ENCODE measurements around the gene SLC39A1.

SLC39A1 gene

GRCh38 chr1:153962088-153963029 is 978 bp downstream of the SLC39A1 start:
- Mint-ChIP-seq H3K27ac (peak overlapping the region; percentile 99), H3K27me3 (no peaks in the 10 kb centered on the region), H3K4me3 (peak overlapping the region; percentile 98), H3K9me3 (ENCODE audit: low read depth) (no peaks in the 10 kb centered on the region), H3K4me1 (ENCODE audit: low read depth) (peaks cover 48% of the 10 kb centered on the region), H3K36me3 (no peaks in the 10 kb centered on the region)

- Mint-ChIP-seq H3K4me1 (ENCODE audit: low read depth) (peaks cover 49% of the 10 kb centered on the region), H3K9me3 (ENCODE audit: low read depth) (no peaks in the 10 kb centered on the region), H3K36me3 (no peaks in the 10 kb centered on the region), H3K4me3 (peak overlapping the region; percentile 98), H3K27ac (peak overlapping the region; percentile 99), H3K27me3 (no peaks in the 10 kb centered on the region)
Measured at GRCh38 chr1:153961421-153961820, 1.9 kb downstream of the SLC39A1 start.

GRCh38 chr1:153960206-153960605 is 3.1 kb downstream of the SLC39A1 start:
- Mint-ChIP-seq H3K4me1 (ENCODE audit: low read depth) (peaks cover 48% of the 10 kb centered on the region), H3K36me3 (no peaks in the 10 kb centered on the region), H3K9me3 (ENCODE audit: low read depth) (no peaks in the 10 kb centered on the region), H3K4me3 (no peak overlapping the region), H3K27ac (no peak overlapping the region), H3K27me3 (no peaks in the 10 kb centered on the region)

- Mint-ChIP-seq H3K9me3 (ENCODE audit: low read depth) (no peaks in the 10 kb centered on the region), H3K36me3 (no peaks in the 10 kb centered on the region), H3K4me3 (peak overlapping the region; percentile 8), H3K27me3 (no peaks in the 10 kb centered on the region), H3K27ac (peak overlapping the region; percentile 61), H3K4me1 (ENCODE audit: low read depth) (peaks cover 54% of the 10 kb centered on the region)
Measured at GRCh38 chr1:153959454-153959853, 3.9 kb downstream of the SLC39A1 start.

- Mint-ChIP-seq H3K4me3 (peak overlapping the region; percentile 100), H3K27ac (peak overlapping the region; percentile 96), H3K4me1 (ENCODE audit: low read depth) (peaks cover 55% of the 10 kb centered on the region), H3K27me3 (no peaks in the 10 kb centered on the region), H3K9me3 (ENCODE audit: low read depth) (no peaks in the 10 kb centered on the region), H3K36me3 (peaks cover 3% of the 10 kb centered on the region)
Measured at GRCh38 chr1:153958961-153959260, 4.4 kb downstream of the SLC39A1 start.

- Mint-ChIP-seq H3K9me3 (ENCODE audit: low read depth) (no peaks in the 10 kb centered on the region), H3K4me3 (peak within 1 kb of the TSS; percentile 100), H3K27ac (peak within 1 kb of the TSS; percentile 96), H3K36me3 (peaks cover 3% of the 10 kb centered on the region), H3K27me3 (no peaks in the 10 kb centered on the region), H3K4me1 (ENCODE audit: low read depth) (peaks cover 55% of the 10 kb centered on the region)
Measured at GRCh38 chr1:153958111-153958960, 5.0 kb downstream of the SLC39A1 start, which contains the start of gene CRTC2. TSS of gene CRTC2 (minus strand) at chr1:153958612. CDS start at chr1:153958497, 115 bp downstream.

- Mint-ChIP-seq H3K4me3 (peak overlapping the region; percentile 100), H3K9me3 (ENCODE audit: low read depth) (no peaks in the 10 kb centered on the region), H3K27me3 (no peaks in the 10 kb centered on the region), H3K36me3 (peaks cover 3% of the 10 kb centered on the region), H3K4me1 (ENCODE audit: low read depth) (peaks cover 53% of the 10 kb centered on the region), H3K27ac (peak overlapping the region; percentile 96)
Measured at GRCh38 chr1:153957744-153958110, 5.6 kb downstream of the SLC39A1 start.

GRCh38 chr1:153956997-153957715 is 6.2 kb downstream of the SLC39A1 start:
- H3K4me3 Mint-ChIP-seq: peak overlapping the region; percentile 100
- H3K36me3 Mint-ChIP-seq: peaks cover 3% of the 10 kb centered on the region
- peaks cover 47% of the 10 kb centered on the region for H3K4me1 Mint-ChIP-seq (ENCODE audit: low read depth)
- no peaks in the 10 kb centered on the region for H3K9me3 Mint-ChIP-seq (ENCODE audit: low read depth)
- H3K27me3 Mint-ChIP-seq: no peaks in the 10 kb centered on the region
- peak overlapping the region; percentile 96 for H3K27ac Mint-ChIP-seq

GRCh38 chr1:153954826-153955225 is 8.5 kb downstream of the SLC39A1 start:
- no peaks in the 10 kb centered on the region for H3K9me3 Mint-ChIP-seq (ENCODE audit: low read depth)
- peak overlapping the region; percentile 27 for H3K4me3 Mint-ChIP-seq
- no peaks in the 10 kb centered on the region for H3K27me3 Mint-ChIP-seq
- H3K4me1 Mint-ChIP-seq (ENCODE audit: low read depth): peaks cover 40% of the 10 kb centered on the region
- peaks cover 4% of the 10 kb centered on the region for H3K36me3 Mint-ChIP-seq
- H3K27ac Mint-ChIP-seq: peak overlapping the region; percentile 91

GRCh38 chr1:153953859-153954365 is 9.4 kb downstream of the SLC39A1 start:
- peak overlapping the region; percentile 27 for H3K4me3 Mint-ChIP-seq
- H3K27me3 Mint-ChIP-seq: no peaks in the 10 kb centered on the region
- H3K27ac Mint-ChIP-seq: peak overlapping the region; percentile 91
- peaks cover 39% of the 10 kb centered on the region for H3K4me1 Mint-ChIP-seq (ENCODE audit: low read depth)
- no peaks in the 10 kb centered on the region for H3K9me3 Mint-ChIP-seq (ENCODE audit: low read depth)
- peaks cover 4% of the 10 kb centered on the region for H3K36me3 Mint-ChIP-seq

- Mint-ChIP-seq H3K27ac (no peak overlapping the region), H3K4me1 (ENCODE audit: low read depth) (peaks cover 37% of the 10 kb centered on the region)
Measured at GRCh38 chr1:153951801-153952200, 11.5 kb downstream of the SLC39A1 start.

GRCh38 chr1:153951183-153951582 is 12.2 kb downstream of the SLC39A1 start:
- H3K36me3 Mint-ChIP-seq: peaks cover 7% of the 10 kb centered on the region
- no peaks in the 10 kb centered on the region for H3K27me3 Mint-ChIP-seq
- H3K4me3 Mint-ChIP-seq: no peak overlapping the region
- peak overlapping the region; percentile 55 for H3K27ac Mint-ChIP-seq
- no peaks in the 10 kb centered on the region for H3K9me3 Mint-ChIP-seq (ENCODE audit: low read depth)
- peaks cover 31% of the 10 kb centered on the region for H3K4me1 Mint-ChIP-seq (ENCODE audit: low read depth)

More at GRCh38 chr1:153951801-153952200, 11.5 kb downstream of the SLC39A1 start:
- no peak overlapping the region for H3K4me3 Mint-ChIP-seq
- no peaks in the 10 kb centered on the region for H3K27me3 Mint-ChIP-seq
- peaks cover 7% of the 10 kb centered on the region for H3K36me3 Mint-ChIP-seq
- H3K9me3 Mint-ChIP-seq (ENCODE audit: low read depth): no peaks in the 10 kb centered on the region

GRCh38 chr1:153946622-153947241 is 16.6 kb downstream of the SLC39A1 start, which contains the start of gene DENND4B:
TSS of gene DENND4B (minus strand) at chr1:153946718. CDS start at chr1:153944374, 2,344 bp downstream.
- peaks cover 27% of the 10 kb centered on the region for H3K4me1 Mint-ChIP-seq (ENCODE audit: low read depth)
- H3K27me3 Mint-ChIP-seq: no peaks in the 10 kb centered on the region
- H3K4me3 Mint-ChIP-seq: peak within 1 kb of the TSS; percentile 92
- peaks cover 4% of the 10 kb centered on the region for H3K36me3 Mint-ChIP-seq
- H3K27ac Mint-ChIP-seq: peak within 1 kb of the TSS; percentile 91
- H3K9me3 Mint-ChIP-seq (ENCODE audit: low read depth): no peaks in the 10 kb centered on the region

Data from activated naive CD8-positive, alpha-beta T cell (primary cell).